Spleen (tissue), 11 donors: Measurements from ENCODE around the gene PRKCE. TPM values are rescaled to one million over a fixed set of nuclear protein-coding genes. Genes with fewer than 3 reads are reported as not detected.

Experiments used
- DNase-seq: peaks from one replicate; pipeline ENCODE4 v3.0.0-alpha.2; 2020
- H3K27ac ChIP-seq, 8 donors: fragments of 200-600 bp; sonication (generic) in 7 of 8; 1 replicate in 4 of 8; 2 replicates in 4 of 8; pipeline versions ENCODE4 v1.5.0 to v1.8.0; 2016 to 2021; ENCODE audit warnings: inconsistent platforms in 4 of 8, mild to moderate bottlenecking in 4 of 8, moderate library complexity in 1 of 8
- H3K27me3 ChIP-seq, 7 donors: fragments of 200-600 bp; sonication (generic) in 6 of 7; replicated peaks in 1 of 7; 1 replicate in 4 of 7; 2 replicates in 3 of 7; pipeline versions ENCODE4 v1.5.0 to v1.8.0; 2016 to 2021; ENCODE audit warnings: inconsistent platforms in 3 of 7, mild to moderate bottlenecking in 1 of 7
- H3K36me3 ChIP-seq, 6 donors: fragments of 200-600 bp; sonication (generic) in 5 of 6; 1 replicate in 4 of 6; 2 replicates in 2 of 6; pipeline versions ENCODE4 v1.5.0 to v1.8.0; 2016 to 2021; ENCODE audit warnings: inconsistent platforms in 2 of 6
- H3K4me1 ChIP-seq, 6 donors: fragments of 200-600 bp; sonication (generic) in 5 of 6; 1 replicate in 3 of 6; 2 replicates in 3 of 6; pipeline versions ENCODE4 v1.5.0 to v1.8.0; 2016 to 2021; ENCODE audit warnings: inconsistent platforms in 3 of 6
- H3K4me3 ChIP-seq, 8 donors: fragments of 200-600 bp; sonication (generic) in 7 of 8; 1 replicate in 4 of 8; 2 replicates in 4 of 8; pipeline versions ENCODE4 v1.5.0 to v1.8.0; 2016 to 2021; ENCODE audit warnings: inconsistent platforms in 4 of 8, mild to moderate bottlenecking in 4 of 8, moderate library complexity in 2 of 8
- H3K9me3 ChIP-seq, 8 donors: fragments of 200-600 bp; sonication (generic) in 7 of 8; 1 replicate in 4 of 8; 2 replicates in 4 of 8; pipeline versions ENCODE4 v1.5.0 to v1.8.0; 2016 to 2021; ENCODE audit warnings: inconsistent platforms in 4 of 8
- POLR2A ChIP-seq, 3 donors: fragments of 450-650 bp; IDR thresholded peaks; one replicate each; pipeline ENCODE4 v1.5.1; 2017; ENCODE audit warnings: antibody characterized with exemption in 3 of 3, mild to moderate bottlenecking in 1 of 3
- POLR2AphosphoS5 ChIP-seq, 3 donors: sonication (generic); formaldehyde crosslinking; IDR thresholded peaks; one replicate each; pipeline ENCODE4 v1.5.1; 2017; ENCODE audit warnings: antibody characterized with exemption in 3 of 3
- WGBS, 5 donors: extraction: QIAGEN DNeasy Blood & Tissue Kit in 3 of 5; methylation state at CpG; one replicate each; pipeline versions ENCODE4 v1.1.5 to v1.1.7; 2013 to 2018; 5-methylcytosine and 5-hydroxymethylcytosine counted together
- intact Hi-C: fragments of 100-400 bp; cut with DNase I; formaldehyde crosslinking; loops from one replicate; pipeline ENCODE4 v1.15.0; 2023; ENCODE audit warnings: low total_unique reads
- polyA plus RNA-seq, 3 donors: library from polyadenylated mRNA; stranded (reverse); fragments of 200-250 nt; gene quantifications; one replicate each; pipeline ENCODE4 v1.2.1, GENCODE V29; 2013
- total RNA-seq, 7 donors: library from RNA; depleted of rRNA in 3 of 7; stranded (reverse); fragments of >200 nt in 3 of 7; fragmentation: NEBNext Ultra II Directional in 4 of 7; extraction: Animal tissue kit (Norgen Biotek cat#: 25700) in 4 of 7; gene quantifications; one replicate each; pipeline versions ENCODE4 v1.1.0 to v1.2.1, GENCODE V29; 2016 to 2021
- TF ChIP-seq, protein P1 (sequence below), 11 experiments: fragments of 200-600 bp in 7 of 11; fragments of 450-650 bp in 4 of 11; sonication (generic) in 4 of 11; IDR thresholded peaks in 8 of 11; conservative IDR thresholded peaks in 3 of 11; 1 replicate in 7 of 11; 2 replicates in 4 of 11; pipeline versions ENCODE4 v1.4.0 to v1.8.0; 2016 to 2021; ENCODE audit warnings: antibody characterized with exemption in 11 of 11, inconsistent platforms in 4 of 11, mild to moderate bottlenecking in 1 of 11
- donor health status: healthy with polysubstance abuse.
- donor health status: DM: no; HTN: no; CAD: no; lungs with moderate emphysema.
- donor health status: DM: no; HTN: no; CAD: no.
- donor health status: Bipolar disorder and iron deficiency.
- donor health status: healthy.
- donor health status: DM: no; HTN: no; CAD: no.
- donor health status: DM: yes; HTN: yes; CAD: no.

The PRKCE gene
- total and polyA plus RNA-seq, 10 donors = 2.5 to 43.6 (median 18.8) TPM

DNA sequence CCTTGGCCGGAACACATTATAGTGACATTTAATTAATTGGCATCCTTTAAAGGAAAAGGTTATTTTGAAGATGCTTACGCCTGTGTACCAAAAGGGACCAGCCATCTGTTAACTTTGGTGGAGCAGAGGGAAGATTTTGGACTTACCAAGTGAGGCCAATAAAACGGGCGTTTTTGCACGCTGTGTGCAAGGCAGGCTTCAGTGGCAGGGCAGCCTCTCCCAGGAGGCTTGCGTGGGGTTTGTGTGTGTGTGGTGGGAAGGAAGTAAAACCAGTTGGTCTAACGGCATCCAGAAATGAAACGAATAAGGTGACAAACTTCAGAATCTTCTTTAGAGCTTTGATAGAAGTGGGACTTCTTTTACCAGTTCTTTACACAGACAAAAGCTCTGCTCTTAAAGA, 191.7 kb downstream of the PRKCE start:
- H3K27me3 ChIP-seq = no peaks in the 10 kb centered on the region
- peak overlapping the region in 2 of 8 donors; percentile 13 to 27 for H3K27ac ChIP-seq
- TF ChIP-seq, protein P1, sequence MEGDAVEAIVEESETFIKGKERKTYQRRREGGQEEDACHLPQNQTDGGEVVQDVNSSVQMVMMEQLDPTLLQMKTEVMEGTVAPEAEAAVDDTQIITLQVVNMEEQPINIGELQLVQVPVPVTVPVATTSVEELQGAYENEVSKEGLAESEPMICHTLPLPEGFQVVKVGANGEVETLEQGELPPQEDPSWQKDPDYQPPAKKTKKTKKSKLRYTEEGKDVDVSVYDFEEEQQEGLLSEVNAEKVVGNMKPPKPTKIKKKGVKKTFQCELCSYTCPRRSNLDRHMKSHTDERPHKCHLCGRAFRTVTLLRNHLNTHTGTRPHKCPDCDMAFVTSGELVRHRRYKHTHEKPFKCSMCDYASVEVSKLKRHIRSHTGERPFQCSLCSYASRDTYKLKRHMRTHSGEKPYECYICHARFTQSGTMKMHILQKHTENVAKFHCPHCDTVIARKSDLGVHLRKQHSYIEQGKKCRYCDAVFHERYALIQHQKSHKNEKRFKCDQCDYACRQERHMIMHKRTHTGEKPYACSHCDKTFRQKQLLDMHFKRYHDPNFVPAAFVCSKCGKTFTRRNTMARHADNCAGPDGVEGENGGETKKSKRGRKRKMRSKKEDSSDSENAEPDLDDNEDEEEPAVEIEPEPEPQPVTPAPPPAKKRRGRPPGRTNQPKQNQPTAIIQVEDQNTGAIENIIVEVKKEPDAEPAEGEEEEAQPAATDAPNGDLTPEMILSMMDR (IDR thresholded peaks at IDR 0.05 in 8 of 11, conservative IDR thresholded peaks at IDR 0.05 in 3 of 11) = no peak
- no peak for TF ChIP-seq POLR2AphosphoS5 (IDR thresholded peaks at IDR 0.05)
- no peak for TF ChIP-seq POLR2A (IDR thresholded peaks at IDR 0.05)
- no peaks in the 10 kb centered on the region for H3K9me3 ChIP-seq
- DNase-seq = peak; percentile 85
- H3K4me1 ChIP-seq = peaks cover 7 to 80% (median 33%) of the 10 kb centered on the region in 6 donors
- peaks cover 0 to 16% (median 0%) of the 10 kb centered on the region in 6 donors for H3K36me3 ChIP-seq
- intact Hi-C loops = no loop called here
- WGBS, 5 donors = 32 to 51% (median 41%) methylated on average over 8 of the region's 8 CpGs
- no peak overlapping the region for H3K4me3 ChIP-seq

DNA sequence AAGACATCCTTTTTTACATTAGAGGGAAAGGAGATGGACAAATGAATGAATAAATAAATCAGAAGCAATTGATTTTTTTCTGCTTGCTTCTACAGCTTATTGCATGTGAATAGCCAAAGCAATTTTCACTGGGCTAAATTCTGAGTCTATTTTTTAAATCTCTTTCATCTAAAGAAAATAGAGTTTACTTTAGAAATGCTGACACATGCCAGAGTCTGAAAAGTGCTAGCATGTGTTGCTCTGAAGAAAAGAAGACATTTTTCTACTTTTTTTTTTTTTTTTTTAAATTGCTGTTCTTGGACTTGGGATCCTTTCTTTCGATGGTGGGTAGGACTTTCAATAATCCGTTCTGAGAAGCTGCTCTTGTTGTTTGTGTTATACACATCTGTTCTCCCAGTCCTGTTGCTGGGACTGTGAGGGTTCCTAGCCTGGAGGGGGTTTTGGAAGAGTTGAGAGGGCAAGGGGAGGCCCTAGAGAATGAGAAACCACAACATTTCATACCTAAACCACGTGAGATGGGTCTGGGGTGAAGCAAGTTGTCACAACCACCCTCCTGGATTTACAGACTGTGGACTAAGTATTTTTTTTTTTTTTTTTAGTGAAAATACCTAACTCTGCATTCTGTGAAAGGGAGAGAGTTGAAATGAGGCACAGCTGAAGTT, 193.5 kb downstream of the PRKCE start:
- Histone ChIP-seq H3K4me3 (no peak overlapping the region), H3K27ac (no peak overlapping the region), H3K36me3 (peaks cover 0 to 16% (median 0%) of the 10 kb centered on the region in 6 donors), H3K4me1 (peaks cover 7 to 67% (median 32%) of the 10 kb centered on the region in 6 donors), H3K9me3 (no peaks in the 10 kb centered on the region), H3K27me3 (no peaks in the 10 kb centered on the region)
- WGBS, 5 donors = 56 to 75% (median 66%) methylated on average over 3 of the region's 3 CpGs
- DNase-seq = no peak
- TF ChIP-seq POLR2A (IDR thresholded peaks at IDR 0.05) = no peak
- no peak for TF ChIP-seq POLR2AphosphoS5 (IDR thresholded peaks at IDR 0.05)
- intact Hi-C loops = no loop called here

DNA sequence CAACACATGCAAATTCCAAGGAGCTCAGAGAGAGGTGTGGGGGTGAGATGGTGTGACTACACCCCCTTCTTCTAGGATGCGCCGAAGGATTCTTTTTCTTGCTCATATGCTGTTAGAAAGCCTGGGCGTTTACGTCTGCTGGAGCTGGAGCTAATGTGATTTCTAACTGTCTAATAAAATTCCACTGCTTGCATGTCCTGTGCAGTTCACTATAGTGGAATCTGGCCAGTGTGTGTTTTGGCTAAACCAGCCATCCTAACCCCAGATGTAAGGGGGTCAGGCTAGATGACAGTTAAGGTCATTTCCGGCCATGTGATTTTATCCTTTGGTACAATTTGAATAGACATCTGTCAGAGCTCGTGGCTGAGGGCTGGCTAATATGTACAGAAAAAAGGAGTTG, 194.1 kb downstream of the PRKCE start:
- TF ChIP-seq POLR2A (IDR thresholded peaks at IDR 0.05) = no peak
- TF ChIP-seq POLR2AphosphoS5 (IDR thresholded peaks at IDR 0.05) = no peak
- H3K27ac ChIP-seq = no peak overlapping the region
- no peaks in the 10 kb centered on the region for H3K27me3 ChIP-seq
- DNase-seq = no peak
- H3K36me3 ChIP-seq = peaks cover 0 to 16% (median 0%) of the 10 kb centered on the region in 6 donors
- 80 to 91% (median 86%) methylated on average over 6 of the region's 6 CpGs for WGBS, 5 donors
- H3K4me1 ChIP-seq = peaks cover 7 to 62% (median 28%) of the 10 kb centered on the region in 6 donors
- no peaks in the 10 kb centered on the region for H3K9me3 ChIP-seq
- intact Hi-C loops = no loop called here
- no peak overlapping the region for H3K4me3 ChIP-seq

DNA sequence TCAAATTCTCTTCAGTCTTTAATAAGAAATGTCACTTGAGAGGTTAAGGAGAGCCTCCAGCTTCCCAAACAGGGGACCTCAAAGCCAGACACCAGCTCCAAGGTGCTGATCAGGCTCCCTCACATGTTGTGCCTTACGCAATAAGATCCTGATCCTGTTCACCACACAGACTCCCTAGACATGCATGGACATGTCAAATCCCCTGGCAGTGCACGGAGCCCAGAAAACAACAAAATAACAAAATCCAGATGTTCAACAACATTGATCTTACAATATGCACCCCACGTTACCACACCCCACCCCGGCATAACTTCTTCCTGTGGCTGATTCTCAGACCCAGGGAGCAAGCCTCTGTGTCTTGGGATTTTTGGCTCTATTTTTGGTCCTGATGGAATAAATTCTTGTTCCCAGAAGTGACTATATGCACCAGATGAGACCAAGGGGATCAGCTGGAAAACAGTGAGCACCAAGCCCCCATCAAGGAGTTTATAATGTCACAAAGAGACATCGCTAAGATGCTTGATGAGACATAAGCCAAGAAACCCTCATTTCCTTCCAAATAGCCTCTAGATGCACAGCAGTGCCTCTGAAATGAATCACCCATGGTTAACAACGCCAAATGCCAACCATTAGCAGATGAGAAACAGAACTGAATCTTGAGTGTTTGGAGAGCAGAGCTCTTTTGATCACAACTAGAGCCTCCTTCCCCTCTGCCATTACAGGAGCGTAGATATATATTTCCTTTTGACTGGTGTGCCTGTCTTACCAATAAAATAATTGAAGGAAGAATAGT, 198.2 kb downstream of the PRKCE start:
- DNase-seq = no peak
- intact Hi-C loops = no loop called here
- Histone ChIP-seq H3K4me3 (no peak overlapping the region), H3K27me3 (no peaks in the 10 kb centered on the region), H3K27ac (no peak overlapping the region), H3K36me3 (peaks cover 0 to 16% (median 0%) of the 10 kb centered on the region in 6 donors), H3K4me1 (peaks cover 0 to 36% (median 9%) of the 10 kb centered on the region in 6 donors), H3K9me3 (no peaks in the 10 kb centered on the region)
- WGBS, 5 donors = 70 to 84% (median 84%) methylated on average over 7 of the region's 7 CpGs
- TF ChIP-seq POLR2A (IDR thresholded peaks at IDR 0.05) (no peak), POLR2AphosphoS5 (IDR thresholded peaks at IDR 0.05) (no peak)
- TF ChIP-seq, protein P1 (IDR thresholded peaks at IDR 0.05 in 8 of 11, conservative IDR thresholded peaks at IDR 0.05 in 3 of 11) = no peak

DNA sequence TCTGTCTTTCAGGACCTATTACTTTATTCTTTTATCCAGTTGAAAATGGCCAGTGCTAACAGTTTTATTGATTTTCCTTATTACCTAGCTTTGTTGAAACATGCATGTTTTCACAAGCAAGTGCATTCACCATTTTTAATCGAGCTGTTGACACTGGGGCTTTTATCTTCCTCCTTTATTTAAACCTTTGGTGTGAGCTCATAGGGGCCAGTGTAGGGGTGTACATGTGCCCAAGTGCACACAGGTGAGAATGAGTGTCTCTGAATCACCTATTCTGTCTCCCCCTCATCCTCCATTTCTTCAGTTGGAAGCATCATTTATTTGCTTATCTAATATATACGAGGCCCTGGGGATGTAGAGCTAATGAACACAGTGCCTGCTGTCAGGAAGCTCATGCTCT, 199.1 kb downstream of the PRKCE start:
- intact Hi-C loops = no loop called here
- 77 to 91% (median 87%) methylated on average over 2 of the region's 2 CpGs for WGBS, 5 donors
- TF ChIP-seq POLR2AphosphoS5 (IDR thresholded peaks at IDR 0.05) = no peak

More for the DNA sequence above, 199.1 kb downstream of the PRKCE start:
- H3K4me3 ChIP-seq = no peak overlapping the region
- H3K27me3 ChIP-seq = no peaks in the 10 kb centered on the region
- no peak overlapping the region for H3K27ac ChIP-seq
- peaks cover 0 to 12% (median 0%) of the 10 kb centered on the region in 6 donors for H3K36me3 ChIP-seq
- H3K4me1 ChIP-seq = peaks cover 0 to 27% (median 6%) of the 10 kb centered on the region in 6 donors
- no peak for DNase-seq
- no peaks in the 10 kb centered on the region for H3K9me3 ChIP-seq
